HCT116 (cell line): Measurements from ENCODE around the gene MLH1. TPM values are rescaled to one million over a fixed set of nuclear protein-coding genes. Genes with fewer than 3 reads are reported as not detected.

ENCODE experiments used
- ATAC-seq: fragments of 200-7000 bp; cut with Tn5 transposase; 2 replicates; pipeline ENCODE4 v1.9.1; 2020; ENCODE audit warnings: mild to moderate bottlenecking, moderate library complexity
- BruUV-seq: library from RNA; stranded (reverse); fragments of 400-500 nt; replicated peaks from 2 replicates; lab custom pipeline; 2021; lab: Mats Ljungman, UMichigan
- CTCF ChIA-PET: fragments of 300-600 bp; sonication (Branson Sonifier 250); formaldehyde crosslinking; loops from one replicate; lab custom pipeline; 2021; ENCODE audit warnings: antibody characterized with exemption; lab: Charles Lee
- POLR2A ChIA-PET: fragments of 300-600, 350-600 bp; sonication (Branson Sonifier 250); formaldehyde crosslinking; loops from one replicate; lab custom pipeline; 2021; ENCODE audit warnings: antibody characterized with exemption; lab: Charles Lee
- RAD21 ChIA-PET, 2 experiments: fragments of 300-600 bp; sonication (Branson Sonifier 250); formaldehyde crosslinking; loops; one replicate each; lab custom pipeline; 2023; ENCODE audit warnings: low total read pairs in 2 of 2; ENCODE audit not compliant: uncharacterized antibody in 2 of 2, unreplicated experiment in 2 of 2, low non-redundant PET in 1 of 2; lab: Charles Lee
- DNase-seq: peaks from one replicate; pipeline ENCODE4 v3.0.0-alpha.2; 2010; ENCODE audit warnings: low read depth, low spot score
- H2AFZ ChIP-seq: fragments of 200-600 bp; shearing (Covaris generic), sonication (generic); 2 replicates; pipeline ENCODE4 v1.6.1; 2017; ENCODE audit warnings: low read depth, mixed run types, mixed read lengths, antibody characterized with exemption, low read length; ENCODE audit not compliant: poor library complexity, severe bottlenecking
- H3K27ac ChIP-seq: 2 replicates; pipeline ENCODE4 v1.5.1; 2012; ENCODE audit warnings: low read depth, low read length
- H3K27me3 ChIP-seq: fragments of 200-600 bp; sonication (generic); 2 replicates; pipeline ENCODE4 v1.6.1; 2016; ENCODE audit warnings: mixed run types, low read length, mixed read lengths; ENCODE audit not compliant: insufficient read depth
- H3K36me3 ChIP-seq, 2 experiments: fragments of 200-500 bp in 1 of 2; fragments of 200-600 bp in 1 of 2; sonication (Bioruptor generic) in 1 of 2; sonication (generic) in 1 of 2; 2 replicates each; pipeline versions ENCODE4 v1.5.1 to v1.6.1; 2014 to 2016; ENCODE audit warnings: low read length in 2 of 2, inconsistent platforms in 1 of 2, mixed read lengths in 1 of 2, mixed run types in 1 of 2; ENCODE audit not compliant: insufficient read depth in 2 of 2, control insufficient read depth in 1 of 2
- H3K4me1 ChIP-seq, 2 experiments: fragments of 200-600 bp in 1 of 2; sonication (generic) in 1 of 2; 2 replicates each; pipeline versions ENCODE4 v1.5.1 to v1.6.1; 2012 to 2017; ENCODE audit warnings: low read length in 2 of 2, inconsistent platforms in 1 of 2, mild to moderate bottlenecking in 1 of 2, mixed read lengths in 1 of 2, mixed run types in 1 of 2, moderate library complexity in 1 of 2; ENCODE audit not compliant: insufficient read depth in 2 of 2, control insufficient read depth in 1 of 2
- H3K4me2 ChIP-seq: fragments of 200-600 bp; sonication (generic); 2 replicates; pipeline ENCODE4 v1.6.1; 2017; ENCODE audit warnings: mixed run types, low read length, mixed read lengths
- H3K4me3 ChIP-seq, 2 experiments: fragments of 200-600 bp in 1 of 2; sonication (generic) in 1 of 2; replicated peaks in 1 of 2; 2 replicates each; pipeline ENCODE4 v1.5.1; 2011 to 2016; ENCODE audit warnings: low read length in 2 of 2, control low read depth in 1 of 2, low read depth in 1 of 2, mild to moderate bottlenecking in 1 of 2, mixed read lengths in 1 of 2, mixed run types in 1 of 2
- H3K79me2 ChIP-seq: fragments of 200-600 bp; sonication (generic); 2 replicates; pipeline ENCODE4 v1.6.1; 2017; ENCODE audit warnings: mild to moderate bottlenecking, mixed run types, low read length, moderate library complexity, mixed read lengths; ENCODE audit not compliant: insufficient read depth
- H3K9ac ChIP-seq: fragments of 200-600 bp; sonication (generic); 2 replicates; pipeline ENCODE4 v1.6.1; 2016; ENCODE audit warnings: low read length, mixed read lengths
- H3K9me2 ChIP-seq: fragments of 200-600 bp; sonication (generic), shearing (Covaris generic); 2 replicates; pipeline ENCODE4 v1.6.1; 2017; ENCODE audit warnings: mixed run types, mild to moderate bottlenecking, moderate library complexity; ENCODE audit not compliant: insufficient read depth
- H3K9me3 ChIP-seq, 2 experiments: fragments of 200-500 bp in 1 of 2; fragments of 200-600 bp in 1 of 2; sonication (Bioruptor generic) in 1 of 2; sonication (generic) in 1 of 2; 2 replicates each; pipeline ENCODE4 v1.6.1; 2014 to 2017; ENCODE audit warnings: low read length in 2 of 2, mixed read lengths in 2 of 2, inconsistent platforms in 1 of 2, low read depth in 1 of 2, mild to moderate bottlenecking in 1 of 2, mixed run types in 1 of 2, moderate library complexity in 1 of 2; ENCODE audit not compliant: control insufficient read depth in 1 of 2, insufficient read depth in 1 of 2
- H4K20me1 ChIP-seq: fragments of 200-600 bp; sonication (generic), shearing (Covaris generic); 2 replicates; pipeline ENCODE4 v1.6.1; 2017; ENCODE audit warnings: mixed run types, mild to moderate bottlenecking, moderate library complexity; ENCODE audit not compliant: insufficient read depth
- CBX3 ChIP-seq: IDR thresholded peaks from 2 replicates; pipeline ENCODE4 v1.6.1; 2012; ENCODE audit warnings: low read depth
- CEBPB ChIP-seq: IDR thresholded peaks from 2 replicates; pipeline ENCODE4 v1.6.1; 2012; ENCODE audit warnings: low read depth
- CTCF ChIP-seq, 3 experiments: fragments of 200-600 bp in 1 of 3; sonication (generic) in 1 of 3; IDR thresholded peaks in 2 of 3; conservative IDR thresholded peaks in 1 of 3; 2 replicates each; pipeline ENCODE4 v1.5.1; 2012 to 2017; ENCODE audit warnings: low read depth in 2 of 3, low read length in 2 of 3, antibody characterized with exemption in 1 of 3, borderline replicate concordance in 1 of 3, control low read depth in 1 of 3, mild to moderate bottlenecking in 1 of 3, mixed read lengths in 1 of 3, mixed run types in 1 of 3, moderate library complexity in 1 of 3; ENCODE audit not compliant: insufficient read depth in 1 of 3
- EZH2 ChIP-seq: fragments of 200-600 bp; sonication (generic); IDR thresholded peaks from 2 replicates; pipeline ENCODE4 v1.6.1; 2017; ENCODE audit warnings: antibody characterized with exemption, mixed run types
- JUND ChIP-seq: IDR thresholded peaks from 2 replicates; pipeline ENCODE4 v1.6.1; 2012
- POLR2A ChIP-seq: IDR thresholded peaks from 2 replicates; pipeline ENCODE4 v1.7.0; 2011; ENCODE audit warnings: borderline replicate concordance; ENCODE audit not compliant: insufficient read depth, insufficient read length; ENCODE audit errors: extremely low read depth
- RAD21 ChIP-seq: IDR thresholded peaks from 2 replicates; pipeline ENCODE4 v1.6.1; 2012; ENCODE audit warnings: low read depth, mild to moderate bottlenecking
- SP1 ChIP-seq: IDR thresholded peaks from 2 replicates; pipeline ENCODE4 v1.6.1; 2012; ENCODE audit warnings: low read depth
- TCF7L2 ChIP-seq: IDR thresholded peaks from 2 replicates; pipeline ENCODE4 v1.7.0; 2011; ENCODE audit warnings: borderline replicate concordance, inconsistent platforms; ENCODE audit not compliant: insufficient read depth, insufficient read length; ENCODE audit errors: extremely low read depth
- ZFX ChIP-seq: fragments of 450-650 bp; IDR thresholded peaks from 2 replicates; pipeline ENCODE4 v1.6.1; 2017
- intact Hi-C: fragments of 100-400 bp; cut with micrococcal nuclease; formaldehyde crosslinking; loops from 2 replicates; pipeline ENCODE4 v1.10.0; 2022
- total RNA-seq: library from RNA; stranded (reverse); gene quantifications from one replicate; pipeline ENCODE4 v1.2.1, GENCODE V29; 2021; ENCODE audit not compliant: unreplicated experiment

MLH1 gene
- total RNA-seq, 1 experiment from 2014 or later: 9.6 TPM

GRCh38 chr3:36991923-36992805, 1.2 kb upstream of the MLH1 start:
- DNase-seq (no peak), ATAC-seq (no peak)
- Histone ChIP-seq H3K79me2 (peaks cover 56% of the 10 kb centered on the region), H3K27me3 (no peaks in the 10 kb centered on the region), H4K20me1 (no peaks in the 10 kb centered on the region), H3K9me3 (no peaks in the 10 kb centered on the region), H3K9me2 (no peaks in the 10 kb centered on the region), H3K9ac (peak overlapping the region; percentile 76), H3K4me3 (peak overlapping the region; percentile 57 to 76), H3K36me3 (peaks cover 3 to 14% of the 10 kb centered on the region in 2 experiments; a peak in 2 of 4 replicates), H2AFZ (no peak overlapping the region), H3K4me1 (peaks cover 4 to 21% of the 10 kb centered on the region in 2 experiments; a peak in 2 of 4 replicates), H3K4me2 (peak overlapping the region; percentile 82), H3K27ac (peak overlapping the region; percentile 90)
- ChIA-PET CTCF (interaction anchor here (1.0 to 2.2 kb wide), 4 partner anchors 12 to 59 kb away, joined by 3 to 14 read pairs (median 4); no protein-coding TSS in a partner anchor), RAD21 (interaction anchor here in 1 of 2 experiments (0.8 kb wide), 1 partner anchor 34 kb away, joined by 3 read pairs; no protein-coding TSS in a partner anchor), POLR2A (interaction anchor here (0.9 to 2.1 kb wide), 5 partner anchors 23 to 229 kb away, joined by 3 to 8 read pairs (median 4); no protein-coding TSS in a partner anchor)
- TSS peak; percentile 64 for BruUV-seq
- intact Hi-C loops: loop anchor here (10.0 kb wide), 1 partner anchor 223 kb away; no protein-coding TSS in a partner anchor
- TF ChIP-seq SP1 (0 out of 2 replicates have a peak, but pooled peaks have one; percentile 15), CEBPB (no peak), JUND (no peak), EZH2 (no peak), CBX3 (peak; percentile 2; the same call in 1 of the 2 replicates), CTCF (IDR thresholded peaks at IDR 0.05 in 2 of 3, conservative IDR thresholded peaks at IDR 0.05 in 1 of 3; ENCODE audit: borderline replicate concordance in 1 of 3, insufficient read depth in 1 of 3, low read depth in 2 of 3, low read length in 2 of 3) (no peak), RAD21 (no peak), ZFX (0 out of 2 replicates have a peak, but pooled peaks have one; percentile 74), POLR2A (no peak), TCF7L2 (no peak)
